Colonic mucosa (tissue), 4 donors: Measurements from ENCODE around the gene ROR2. TPM values are rescaled to one million over a fixed set of nuclear protein-coding genes. Genes with fewer than 3 reads are reported as not detected.

ENCODE experiments used
- DNase-seq: peaks from one replicate; pipeline ENCODE4 v3.0.0-alpha.2; 2020
- H3K27ac ChIP-seq: fragments of 200-600 bp; one replicate; pipeline ENCODE4 v1.8.0; 2021
- H3K27me3 ChIP-seq: fragments of 200-600 bp; one replicate; pipeline ENCODE4 v1.8.0; 2021
- H3K36me3 ChIP-seq: fragments of 200-600 bp; one replicate; pipeline ENCODE4 v1.8.0; 2021
- H3K4me1 ChIP-seq: fragments of 200-600 bp; one replicate; pipeline ENCODE4 v1.8.0; 2021; ENCODE audit warnings: mild to moderate bottlenecking
- H3K4me3 ChIP-seq: fragments of 200-600 bp; one replicate; pipeline ENCODE4 v1.8.0; 2021
- H3K9ac ChIP-seq, 2 donors: one replicate each; pipeline ENCODE4 v1.7.0; 2013; ENCODE audit warnings: control low read depth in 2 of 2, low read depth in 2 of 2, low read length in 2 of 2
- H3K9me3 ChIP-seq: fragments of 200-600 bp; one replicate; pipeline ENCODE4 v1.8.0; 2021
- CTCF ChIP-seq: fragments of 200-600 bp; IDR thresholded peaks from one replicate; pipeline ENCODE4 v1.8.0; 2022; ENCODE audit warnings: antibody characterized with exemption, mild to moderate bottlenecking
- intact Hi-C: fragments of 100-400 bp; cut with DNase I; formaldehyde crosslinking; loops from one replicate; pipeline ENCODE4 v1.14.1; 2022
- total RNA-seq, 2 donors: library from RNA; stranded (reverse); fragmentation: NEBNext Ultra II Directional in 1 of 2; extraction: Animal tissue kit (Norgen Biotek cat#: 25700) in 1 of 2; gene quantifications; one replicate each; pipeline ENCODE4 v1.2.1, GENCODE V29; 2021
- donor health status: healthy.
- donor health status: DM: no; HTN: no; CAD: no.
- donor health status: DM: no; HTN: no; CAD: no.

The ROR2 gene
- total RNA-seq, 2 donors from 2014 or later, result 1.7 to 9.1 TPM

- H3K27me3 ChIP-seq, result no peaks in the 10 kb centered on the region
- intact Hi-C loops, result no loop called here
- DNase-seq, result no peak
- no peak for TF ChIP-seq CTCF
- no peak overlapping the region for H3K4me3 ChIP-seq
- H3K9ac ChIP-seq, result no peak overlapping the region
- H3K9me3 ChIP-seq, result no peaks in the 10 kb centered on the region
- no peak overlapping the region for H3K27ac ChIP-seq
- no peaks in the 10 kb centered on the region for H3K36me3 ChIP-seq
- peaks cover 8% of the 10 kb centered on the region for H3K4me1 ChIP-seq
Measured at GRCh38 chr9:91840469-91840868, 109.6 kb downstream of the ROR2 start.

- no peak overlapping the region for H3K4me3 ChIP-seq
- no peaks in the 10 kb centered on the region for H3K9me3 ChIP-seq
- H3K27ac ChIP-seq, result no peak overlapping the region
- no peak overlapping the region for H3K9ac ChIP-seq
- H3K27me3 ChIP-seq, result no peaks in the 10 kb centered on the region
- H3K4me1 ChIP-seq, result peaks cover 8% of the 10 kb centered on the region
- H3K36me3 ChIP-seq, result no peaks in the 10 kb centered on the region
- intact Hi-C loops, result no loop called here
- no peak for TF ChIP-seq CTCF
- DNase-seq, result no peak
Measured at GRCh38 chr9:91839926-91840465, 110.0 kb downstream of the ROR2 start.

GRCh38 chr9:91837981-91838731, 111.9 kb downstream of the ROR2 start:
- no peaks in the 10 kb centered on the region for H3K36me3 ChIP-seq
- H3K4me3 ChIP-seq, result no peak overlapping the region
- H3K9me3 ChIP-seq, result no peaks in the 10 kb centered on the region
- peak overlapping the region in 1 of 2 donors; percentile 4 for H3K9ac ChIP-seq
- DNase-seq, result peak; percentile 76
- H3K4me1 ChIP-seq, result peaks cover 8% of the 10 kb centered on the region
- H3K27me3 ChIP-seq, result no peaks in the 10 kb centered on the region
- intact Hi-C loops, result no loop called here
- TF ChIP-seq CTCF, result no peak
- H3K27ac ChIP-seq, result no peak overlapping the region

- Histone ChIP-seq H3K4me3 (no peak overlapping the region), H3K27me3 (no peaks in the 10 kb centered on the region), H3K27ac (no peak overlapping the region), H3K9me3 (no peaks in the 10 kb centered on the region), H3K9ac (no peak overlapping the region), H3K4me1 (peaks cover 8% of the 10 kb centered on the region), H3K36me3 (no peaks in the 10 kb centered on the region)
- intact Hi-C loops, result no loop called here
- TF ChIP-seq CTCF, result no peak
- no peak for DNase-seq
Measured at GRCh38 chr9:91836515-91836914, 113.5 kb downstream of the ROR2 start.

GRCh38 chr9:91835632-91836031, 114.4 kb downstream of the ROR2 start:
- no peak for DNase-seq
- Histone ChIP-seq H3K4me1 (peaks cover 8% of the 10 kb centered on the region), H3K9ac (no peak overlapping the region), H3K9me3 (no peaks in the 10 kb centered on the region), H3K27ac (no peak overlapping the region), H3K27me3 (no peaks in the 10 kb centered on the region), H3K4me3 (no peak overlapping the region), H3K36me3 (no peaks in the 10 kb centered on the region)
- TF ChIP-seq CTCF, result no peak
- intact Hi-C loops, result no loop called here
